ENCODE measurements around the gene MSANTD2.

- TF ChIP-seq, protein P1, sequence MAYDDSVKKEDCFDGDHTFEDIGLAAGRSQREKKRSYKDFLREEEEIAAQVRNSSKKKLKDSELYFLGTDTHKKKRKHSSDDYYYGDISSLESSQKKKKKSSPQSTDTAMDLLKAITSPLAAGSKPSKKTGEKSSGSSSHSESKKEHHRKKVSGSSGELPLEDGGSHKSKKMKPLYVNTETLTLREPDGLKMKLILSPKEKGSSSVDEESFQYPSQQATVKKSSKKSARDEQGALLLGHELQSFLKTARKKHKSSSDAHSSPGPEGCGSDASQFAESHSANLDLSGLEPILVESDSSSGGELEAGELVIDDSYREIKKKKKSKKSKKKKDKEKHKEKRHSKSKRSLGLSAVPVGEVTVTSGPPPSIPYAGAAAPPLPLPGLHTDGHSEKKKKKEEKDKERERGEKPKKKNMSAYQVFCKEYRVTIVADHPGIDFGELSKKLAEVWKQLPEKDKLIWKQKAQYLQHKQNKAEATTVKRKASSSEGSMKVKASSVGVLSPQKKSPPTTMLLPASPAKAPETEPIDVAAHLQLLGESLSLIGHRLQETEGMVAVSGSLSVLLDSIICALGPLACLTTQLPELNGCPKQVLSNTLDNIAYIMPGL (CRISPR knock-in tag; IDR thresholded peaks at IDR 0.05): no peak
- TF ChIP-seq TEAD2 (tag; IDR thresholded peaks at IDR 0.05) (no peak), EP300 (IDR thresholded peaks at IDR 0.05; ENCODE audit: low read length) (no peak)
These were observed 59.8 kb downstream of the MSANTD2 start for GRCh38 chr11:124740277-124740882.
